Heart left ventricle (tissue), 16 donors: ENCODE measurements around the gene PNISR. TPM values are rescaled to one million over a fixed set of nuclear protein-coding genes. Genes with fewer than 3 reads are reported as not detected.

Experiments
- ATAC-seq, 4 donors: fragments of 200-7000 bp; cut with Tn5 transposase; one replicate each; pipeline ENCODE4 v1.9.1; 2020 to 2022; ENCODE audit warnings: moderate library complexity in 4 of 4, mild to moderate bottlenecking in 3 of 4, moderate number of reproducible peaks in 1 of 4
- DNase-seq, 5 donors: peaks; one replicate each; pipeline ENCODE4 v3.0.0-alpha.2; 2020
- H3K27ac ChIP-seq, 12 donors: fragments of 200-600 bp; sonication (generic) in 4 of 12; one replicate each; pipeline versions ENCODE4 v1.5.0 to v1.8.0; 2016 to 2022; ENCODE audit warnings: mild to moderate bottlenecking in 2 of 12
- H3K27me3 ChIP-seq, 9 donors: fragments of 200-600 bp; sonication (generic) in 2 of 9; one replicate each; pipeline versions ENCODE4 v1.5.1 to v1.8.0; 2016 to 2022; ENCODE audit warnings: mild to moderate bottlenecking in 3 of 9
- H3K36me3 ChIP-seq, 9 donors: fragments of 200-600 bp; sonication (generic) in 2 of 9; one replicate each; pipeline versions ENCODE4 v1.5.0 to v1.8.0; 2018 to 2022; ENCODE audit warnings: mild to moderate bottlenecking in 2 of 9
- H3K4me1 ChIP-seq, 12 donors: fragments of 200-600 bp; sonication (generic) in 4 of 12; one replicate each; pipeline versions ENCODE4 v1.5.0 to v1.8.0; 2016 to 2022; ENCODE audit warnings: mild to moderate bottlenecking in 3 of 12
- H3K4me3 ChIP-seq, 12 donors: fragments of 200-600 bp; sonication (generic) in 4 of 12; one replicate each; pipeline versions ENCODE4 v1.5.0 to v1.8.0; 2017 to 2022; ENCODE audit warnings: mild to moderate bottlenecking in 9 of 12, moderate library complexity in 4 of 12
- H3K9me3 ChIP-seq, 12 donors: fragments of 200-600 bp; sonication (generic) in 4 of 12; one replicate each; pipeline versions ENCODE4 v1.5.0 to v1.8.0; 2016 to 2022; ENCODE audit warnings: mild to moderate bottlenecking in 1 of 12
- CTCF ChIP-seq, 12 donors: fragments of 200-600 bp; sonication (generic) in 4 of 12; IDR thresholded peaks; one replicate each; pipeline versions ENCODE4 v1.5.0 to v1.8.0; 2018 to 2022; ENCODE audit warnings: antibody characterized with exemption in 12 of 12, mild to moderate bottlenecking in 5 of 12
- POLR2A ChIP-seq, 2 donors: fragments of 450-650 bp; IDR thresholded peaks; one replicate each; pipeline ENCODE4 v1.6.1; 2017; ENCODE audit warnings: antibody characterized with exemption in 2 of 2, mild to moderate bottlenecking in 2 of 2, moderate library complexity in 2 of 2
- WGBS, 4 donors: extraction: QIAGEN DNeasy Blood & Tissue Kit in 2 of 4; methylation state at CpG; one replicate each; pipeline versions ENCODE4 v1.1.5 to v1.1.7; 2013 to 2018; 5-methylcytosine and 5-hydroxymethylcytosine counted together
- intact Hi-C, 10 donors: fragments of 100-400 bp; cut with DNase I; formaldehyde crosslinking; loops; one replicate each; pipeline versions ENCODE4 v1.11.1 to v1.14.2; 2022
- polyA plus RNA-seq, 2 donors: library from polyadenylated mRNA; stranded (reverse); fragments of 200-250 nt; gene quantifications; one replicate each; pipeline ENCODE4 v1.2.3, GENCODE V29; 2013
- total RNA-seq, 9 donors: library from RNA; depleted of rRNA in 2 of 9; stranded (reverse); fragments of >200 nt in 2 of 9; fragmentation: NEBNext Ultra II Directional in 3 of 9; extraction: Animal tissue kit (Norgen Biotek cat#: 25700) in 3 of 9; gene quantifications; one replicate each; pipeline versions ENCODE4 v1.1.0 to v1.2.4, GENCODE V29; 2016 to 2023
- donor health status: ischemic (EF 13 %, LVEDD 7.1; RV severe dilation, severe dysfunction).
- donor health status: healthy with polysubstance abuse.
- donor health status: DM: no; HTN: yes; CAD: no.
- donor health status: DM: no; HTN: no; CAD: no.
- donor health status: ischemic (EF 25% LVEDD 6.9; RV normal size, moderate dysfunction).
- donor health status: ischemic (EF 25% LVEDD 5.7; RV mildly dilated, moderate dysfunction).
- donor health status: healthy.
- donor health status: DM: yes; HTN: yes; CAD: no.
- donor health status: ischemic (EF 35%, LVEDD 5.7; RV mildly dilated, moderate dysfunction).
- donor health status: nonischemic (EF 11% LVEDD 7.7; RV severe dilation, severe dysfunction).
- donor health status: DM: yes; HTN: yes; CAD: no.
- donor health status: PGD.
- donor health status: ischemic (EF 29% LVEDD 5.4; RV normal size, mild dysfunction).
- donor health status: nonischemic (EF 23%, LVEDD 6.1; RV moderate dilation, normal function).

The PNISR gene
- total and polyA plus RNA-seq, 11 donors: 20.8 to 64.8 (median 48.9) TPM

GRCh38 chr6:99416892-99417767 lies 8.0 kb downstream of the PNISR start:
- H3K36me3 ChIP-seq: peaks cover 0 to 33% (median 13%) of the 10 kb centered on the region in 9 donors
- peaks cover 6 to 89% (median 63%) of the 10 kb centered on the region in 12 donors for H3K4me1 ChIP-seq
- WGBS, 4 donors: 69 to 85% (median 78%) methylated on average over 9 of the region's 9 CpGs
- H3K27me3 ChIP-seq: no peaks in the 10 kb centered on the region
- H3K9me3 ChIP-seq: no peaks in the 10 kb centered on the region
- no peak overlapping the region for H3K27ac ChIP-seq
- intact Hi-C loops: no loop called here
- ATAC-seq (no peak), DNase-seq (no peak)
- TF ChIP-seq POLR2A (IDR thresholded peaks at IDR 0.05) (no peak), CTCF (IDR thresholded peaks at IDR 0.05) (no peak)
- no peak overlapping the region for H3K4me3 ChIP-seq

DNA sequence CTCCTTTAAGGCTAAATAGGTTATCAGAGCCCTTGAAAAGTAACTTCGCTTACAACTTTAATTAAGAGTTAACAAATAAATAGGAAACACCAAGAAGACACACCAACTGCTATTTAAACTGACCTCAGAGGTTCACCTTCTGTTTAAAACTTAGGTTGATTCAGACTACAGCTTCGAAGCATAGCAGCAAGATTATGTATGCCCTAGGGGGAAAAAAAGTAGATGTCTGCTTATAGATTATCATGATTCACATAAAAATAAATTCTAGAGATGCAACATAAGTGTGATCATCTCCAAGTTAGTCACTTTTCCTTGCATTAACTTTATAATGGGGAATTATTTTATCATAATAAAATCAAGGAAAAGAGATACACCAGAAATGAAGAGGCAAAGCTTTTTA lies 8.9 kb downstream of the PNISR start:
- no peak for DNase-seq
- ATAC-seq: no peak
- intact Hi-C loops: no loop called here
- H3K4me3 ChIP-seq: no peak overlapping the region
- TF ChIP-seq POLR2A (IDR thresholded peaks at IDR 0.05) (no peak), CTCF (IDR thresholded peaks at IDR 0.05) (no peak)
- 77 to 87% (median 79%) methylated on average over 2 of the region's 2 CpGs for WGBS, 4 donors
- no peaks in the 10 kb centered on the region for H3K9me3 ChIP-seq
- H3K27me3 ChIP-seq: no peaks in the 10 kb centered on the region
- peaks cover 0 to 86% (median 60%) of the 10 kb centered on the region in 12 donors for H3K4me1 ChIP-seq
- no peak overlapping the region for H3K27ac ChIP-seq
- peaks cover 0 to 38% (median 22%) of the 10 kb centered on the region in 9 donors for H3K36me3 ChIP-seq

GRCh38 chr6:99415446-99415845 lies 9.7 kb downstream of the PNISR start:
- no peak for TF ChIP-seq CTCF (IDR thresholded peaks at IDR 0.05)
- Histone ChIP-seq H3K4me3 (no peak overlapping the region), H3K27ac (no peak overlapping the region), H3K9me3 (no peaks in the 10 kb centered on the region), H3K27me3 (no peaks in the 10 kb centered on the region), H3K36me3 (peaks cover 0 to 46% (median 30%) of the 10 kb centered on the region in 9 donors), H3K4me1 (peaks cover 0 to 79% (median 52%) of the 10 kb centered on the region in 12 donors)
- ATAC-seq (no peak), DNase-seq (no peak)
- intact Hi-C loops: no loop called here

DNA sequence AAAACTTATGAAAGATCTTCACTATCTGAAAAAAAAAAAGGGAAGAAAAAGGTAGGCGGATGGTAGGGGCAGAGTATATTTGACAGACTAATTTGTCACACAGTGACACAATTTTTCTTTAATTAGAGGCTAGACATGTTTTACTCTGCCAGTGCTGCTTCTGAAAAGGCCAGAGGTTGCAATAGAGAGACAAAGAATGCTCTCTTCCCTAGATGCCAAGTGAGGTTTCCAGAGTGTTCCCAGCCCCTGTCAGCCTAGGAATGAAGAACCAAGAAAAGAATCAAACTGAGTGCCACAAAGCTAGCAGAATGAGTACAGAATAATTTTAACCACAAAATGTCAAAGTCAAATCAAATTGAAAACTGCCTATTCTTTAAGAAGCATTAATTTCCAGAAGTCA lies 13.0 kb downstream of the PNISR start:
- intact Hi-C loops: no loop called here
- peaks cover 0 to 80% (median 64%) of the 10 kb centered on the region in 9 donors for H3K36me3 ChIP-seq
- WGBS, 4 donors: 57 to 95% (median 68%) methylated on average over 1 of the region's 1 CpG
- peak; percentile 37 to 86 (median 66) for ATAC-seq
- H3K4me3 ChIP-seq: no peak overlapping the region
- DNase-seq: no peak
- no peak for TF ChIP-seq CTCF (IDR thresholded peaks at IDR 0.05)
- no peak for TF ChIP-seq POLR2A (IDR thresholded peaks at IDR 0.05)
- no peaks in the 10 kb centered on the region for H3K27me3 ChIP-seq
- H3K27ac ChIP-seq: peak overlapping the region in 3 of 12 donors; percentile 9 to 11 (median 9)
- H3K4me1 ChIP-seq: peaks cover 0 to 64% (median 34%) of the 10 kb centered on the region in 12 donors
- H3K9me3 ChIP-seq: no peaks in the 10 kb centered on the region
